AG04449 (cell line): Measurements from ENCODE around the gene ISM1.

Experiments used
- CTCF ChIA-PET: fragments of 350-600 bp; formaldehyde crosslinking; extraction: SDS; loops from one replicate; lab custom pipeline; 2021; ENCODE audit warnings: antibody characterized with exemption; lab: Yijun Ruan, JAX
- POLR2A ChIA-PET: fragments of 400-600, 350-600 bp; formaldehyde crosslinking; extraction: SDS; loops from one replicate; lab custom pipeline; 2020; ENCODE audit warnings: antibody characterized with exemption, inconsistent platforms; lab: Yijun Ruan, JAX
- DNase-seq: peaks from one replicate; pipeline ENCODE4 v3.0.0-alpha.2; 2010; ENCODE audit warnings: low read depth, low spot score
- H3K4me3 ChIP-seq: 2 replicates; pipeline ENCODE4 v1.5.1; 2011; ENCODE audit warnings: low read depth, mild to moderate bottlenecking, control low read depth, low read length
- TF ChIP-seq, protein P1 (sequence below): IDR thresholded peaks from one replicate; pipeline ENCODE4 v1.5.1; 2011; ENCODE audit warnings: mild to moderate bottlenecking, moderate library complexity, low read length, control low read depth, inconsistent platforms; ENCODE audit not compliant: insufficient read depth; ENCODE audit errors: missing control alignments

Gene ISM1

DNA sequence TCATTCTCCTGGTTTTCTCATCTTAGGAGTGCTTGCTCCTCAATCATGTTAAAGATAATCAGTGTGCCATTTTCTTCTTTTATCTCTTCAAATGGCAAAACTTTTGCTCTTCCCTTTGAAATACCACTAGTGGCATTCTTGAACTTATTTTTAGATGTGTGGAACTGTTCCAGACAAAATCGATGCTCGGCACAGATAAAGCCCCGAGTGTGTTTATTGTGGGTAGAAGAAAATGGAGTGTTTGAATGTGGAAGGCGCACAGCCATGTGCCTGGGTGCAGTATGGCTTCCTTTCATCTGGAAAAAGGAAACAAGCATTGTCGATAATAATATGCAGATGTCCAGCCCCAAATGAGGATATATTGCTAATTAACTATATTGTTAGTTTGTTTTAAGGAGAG, 42.4 kb downstream of the ISM1 start:
- H3K4me3 ChIP-seq, result no peak overlapping the region
- CTCF ChIA-PET, result no interaction called here
- POLR2A ChIA-PET, result no interaction called here
- no peak for DNase-seq
- TF ChIP-seq, protein P1, sequence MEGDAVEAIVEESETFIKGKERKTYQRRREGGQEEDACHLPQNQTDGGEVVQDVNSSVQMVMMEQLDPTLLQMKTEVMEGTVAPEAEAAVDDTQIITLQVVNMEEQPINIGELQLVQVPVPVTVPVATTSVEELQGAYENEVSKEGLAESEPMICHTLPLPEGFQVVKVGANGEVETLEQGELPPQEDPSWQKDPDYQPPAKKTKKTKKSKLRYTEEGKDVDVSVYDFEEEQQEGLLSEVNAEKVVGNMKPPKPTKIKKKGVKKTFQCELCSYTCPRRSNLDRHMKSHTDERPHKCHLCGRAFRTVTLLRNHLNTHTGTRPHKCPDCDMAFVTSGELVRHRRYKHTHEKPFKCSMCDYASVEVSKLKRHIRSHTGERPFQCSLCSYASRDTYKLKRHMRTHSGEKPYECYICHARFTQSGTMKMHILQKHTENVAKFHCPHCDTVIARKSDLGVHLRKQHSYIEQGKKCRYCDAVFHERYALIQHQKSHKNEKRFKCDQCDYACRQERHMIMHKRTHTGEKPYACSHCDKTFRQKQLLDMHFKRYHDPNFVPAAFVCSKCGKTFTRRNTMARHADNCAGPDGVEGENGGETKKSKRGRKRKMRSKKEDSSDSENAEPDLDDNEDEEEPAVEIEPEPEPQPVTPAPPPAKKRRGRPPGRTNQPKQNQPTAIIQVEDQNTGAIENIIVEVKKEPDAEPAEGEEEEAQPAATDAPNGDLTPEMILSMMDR, result no peak

DNA sequence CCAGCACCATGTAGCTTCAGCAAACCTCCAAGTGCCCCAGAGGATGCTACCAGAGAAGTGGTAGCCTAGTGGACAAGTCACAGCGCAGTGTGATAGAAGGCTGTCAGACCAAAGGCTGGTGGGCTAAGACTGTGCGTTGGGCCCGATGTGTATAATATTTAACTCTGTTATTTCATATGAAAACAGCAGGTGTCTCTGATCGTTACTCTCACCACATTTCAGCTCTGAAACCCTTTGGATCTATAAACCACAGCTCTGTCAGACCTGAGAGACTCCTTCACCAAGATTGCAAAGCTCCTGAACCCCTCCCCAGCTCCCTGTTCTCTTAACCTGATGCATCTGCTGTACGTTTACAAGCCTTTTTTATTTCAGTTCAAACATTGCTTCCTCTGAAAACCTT, 43.8 kb downstream of the ISM1 start:
- CTCF ChIA-PET, result interaction anchor here (1.0 to 1.1 kb wide), 2 partner anchors 146 to 282 kb away, joined by 3 to 5 read pairs; no protein-coding TSS in a partner anchor
- no peak for DNase-seq

DNA sequence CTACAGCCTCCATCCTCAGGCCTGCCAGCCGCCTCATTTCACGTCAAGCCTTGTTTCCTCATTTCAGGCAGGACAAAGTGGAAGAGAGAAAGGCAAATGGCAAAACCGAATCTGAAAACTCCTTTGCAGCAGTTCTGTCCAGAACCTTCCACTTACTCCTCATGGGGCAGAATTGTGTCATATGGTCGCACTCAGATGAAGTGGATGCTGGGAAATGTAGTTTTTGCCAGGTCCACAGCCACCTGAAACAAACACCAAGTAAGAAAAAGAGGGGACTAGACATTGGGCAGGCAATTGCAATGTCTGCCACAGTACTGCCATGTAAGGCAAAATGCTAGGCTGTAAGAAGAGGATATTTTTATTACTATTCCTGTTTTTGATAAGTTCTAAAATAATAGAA, 44.9 kb downstream of the ISM1 start:
- TF ChIP-seq, protein P1, result no peak
- no peak for DNase-seq
- ChIA-PET CTCF (no interaction called here), POLR2A (no interaction called here)
- H3K4me3 ChIP-seq, result no peak overlapping the region

More for the DNA sequence above, 43.8 kb downstream of the ISM1 start:
- no peak overlapping the region for H3K4me3 ChIP-seq
- POLR2A ChIA-PET, result no interaction called here
- TF ChIP-seq, protein P1, result no peak

DNA sequence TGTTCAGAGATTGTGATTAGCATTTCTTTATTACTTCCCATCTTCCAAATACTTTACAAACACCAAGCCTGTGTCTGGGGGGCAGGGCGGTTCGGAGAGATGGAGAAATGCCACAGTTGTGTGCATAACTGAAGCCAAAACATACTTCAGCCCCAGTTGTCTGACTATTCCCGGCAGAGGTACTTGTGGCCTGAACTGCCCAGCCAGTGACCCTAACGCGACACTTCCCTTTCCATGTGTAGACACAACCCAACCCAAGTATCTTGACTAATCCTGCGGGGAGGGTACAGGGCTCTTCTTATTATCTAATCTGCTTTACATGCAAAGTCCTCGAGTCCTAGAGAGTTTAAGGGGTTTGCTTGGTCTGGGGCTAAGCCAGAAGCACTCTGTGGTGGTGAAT, 46.2 kb downstream of the ISM1 start:
- CTCF ChIA-PET, result no interaction called here
- no peak for DNase-seq
- POLR2A ChIA-PET, result no interaction called here
- H3K4me3 ChIP-seq, result no peak overlapping the region
- TF ChIP-seq, protein P1, result no peak

DNA sequence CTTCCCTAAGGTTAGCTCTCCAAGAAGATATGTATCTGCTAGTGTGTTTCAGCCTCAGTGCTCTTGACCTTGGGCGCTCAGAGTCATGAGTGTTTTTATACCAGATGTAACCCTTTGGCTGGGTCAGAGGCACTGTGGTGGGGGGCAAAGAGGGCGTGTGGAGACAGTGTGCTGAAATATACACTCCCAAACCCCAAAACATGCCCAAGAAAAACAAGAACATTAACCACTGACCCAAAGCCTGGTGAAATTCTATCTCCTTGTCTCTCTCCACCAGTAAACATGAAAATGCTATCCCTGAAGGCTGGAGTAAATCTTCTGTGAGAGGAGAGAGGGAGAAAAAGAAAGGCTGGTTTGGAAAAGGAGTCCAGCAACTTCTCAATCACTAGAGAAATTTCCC, 47.9 kb downstream of the ISM1 start:
- DNase-seq, result no peak
- ChIA-PET POLR2A (no interaction called here), CTCF (no interaction called here)
- TF ChIP-seq, protein P1, result no peak
- H3K4me3 ChIP-seq, result no peak overlapping the region

DNA sequence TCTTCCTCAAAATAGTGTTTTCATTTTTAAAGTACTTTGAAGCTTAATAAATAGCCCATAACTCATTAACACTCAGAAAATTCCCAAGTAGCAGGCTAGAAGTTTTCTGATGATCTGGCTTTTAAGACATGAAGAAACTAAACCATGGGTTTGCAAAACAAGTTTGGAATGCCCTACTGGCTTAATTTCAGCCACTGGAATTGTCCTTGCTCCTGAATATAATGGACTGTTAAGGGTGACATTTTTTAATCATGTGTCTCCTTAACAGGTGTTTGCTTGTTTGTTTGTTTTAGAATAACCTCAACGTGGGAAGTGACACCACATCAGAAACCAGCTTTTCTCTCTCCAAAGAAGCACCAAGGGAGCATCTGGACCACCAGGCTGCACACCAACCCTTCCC, 49.1 kb downstream of the ISM1 start:
- no peak for DNase-seq
- H3K4me3 ChIP-seq, result no peak overlapping the region
- ChIA-PET CTCF (interaction anchor here (1.4 kb wide), 1 partner anchor 8 kb away, joined by 5 read pairs; no protein-coding TSS in a partner anchor), POLR2A (no interaction called here)
- TF ChIP-seq, protein P1, result no peak
